NCI-H2029 (cell line): ENCODE measurements around the gene NFATC4.
"Not testable (repeated sequence)": the region's sequence is repeated elsewhere in the genome, so short reads cannot be mapped to it uniquely, and the experiment has no call there.

Experiments
- DNase-seq: peaks from one replicate; lab custom pipeline; 2025; lab: John Stamatoyannopoulos, UW

Gene NFATC4

GRCh38 chr14:24367514-24368211 lies at the start of gene NFATC4:
NFATC4 (plus strand) TSS chr14:24368184; CDS start chr14:24368341, 157 bp downstream.
- DNase-seq, result peak; percentile 88

GRCh38 chr14:24321212-24321975 lies 46.6 kb upstream of the NFATC4 start:
- DNase-seq, result no peak

- no peak for DNase-seq
Observed at GRCh38 chr14:24322672-24323071, 45.3 kb upstream of the NFATC4 start.

- no peak for DNase-seq
Observed at GRCh38 chr14:24323341-24323740, 44.6 kb upstream of the NFATC4 start.

- DNase-seq, result no peak
Observed at GRCh38 chr14:24324024-24324423, 44.0 kb upstream of the NFATC4 start.

GRCh38 chr14:24325041-24325530 lies 42.9 kb upstream of the NFATC4 start:
- no peak for DNase-seq

GRCh38 chr14:24325963-24326362 lies 42.0 kb upstream of the NFATC4 start:
- no peak for DNase-seq

GRCh38 chr14:24327303-24327702 lies 40.7 kb upstream of the NFATC4 start:
- DNase-seq, result no peak

GRCh38 chr14:24327914-24328313 lies 40.1 kb upstream of the NFATC4 start:
- not testable (repeated sequence) for DNase-seq

- no peak for DNase-seq
Observed at GRCh38 chr14:24329073-24329663, 38.8 kb upstream of the NFATC4 start.

- DNase-seq, result no peak
Observed at GRCh38 chr14:24329736-24330135, 38.2 kb upstream of the NFATC4 start.

- DNase-seq, result no peak
Observed at GRCh38 chr14:24330973-24331674, 36.9 kb upstream of the NFATC4 start.

- no peak for DNase-seq
Observed at GRCh38 chr14:24331731-24332267, 36.2 kb upstream of the NFATC4 start.

GRCh38 chr14:24332268-24332993 lies 35.6 kb upstream of the NFATC4 start:
- peak; percentile 77 for DNase-seq

GRCh38 chr14:24334431-24335291 lies 33.3 kb upstream of the NFATC4 start, which contains the start of gene ADCY4:
ADCY4 (minus strand) TSS chr14:24335071; CDS start chr14:24334652, 419 bp downstream.
- no peak for DNase-seq

- DNase-seq, result no peak
Observed at GRCh38 chr14:24335461-24336171, 32.4 kb upstream of the NFATC4 start.

GRCh38 chr14:24337144-24337823 lies 30.7 kb upstream of the NFATC4 start:
- no peak for DNase-seq

GRCh38 chr14:24337824-24338175 lies 30.2 kb upstream of the NFATC4 start:
- DNase-seq, result no peak

- no peak for DNase-seq
Observed at GRCh38 chr14:24338843-24339242, 29.1 kb upstream of the NFATC4 start.
